ENCODE results near the gene EIF2S2.

Gene EIF2S2

DNA sequence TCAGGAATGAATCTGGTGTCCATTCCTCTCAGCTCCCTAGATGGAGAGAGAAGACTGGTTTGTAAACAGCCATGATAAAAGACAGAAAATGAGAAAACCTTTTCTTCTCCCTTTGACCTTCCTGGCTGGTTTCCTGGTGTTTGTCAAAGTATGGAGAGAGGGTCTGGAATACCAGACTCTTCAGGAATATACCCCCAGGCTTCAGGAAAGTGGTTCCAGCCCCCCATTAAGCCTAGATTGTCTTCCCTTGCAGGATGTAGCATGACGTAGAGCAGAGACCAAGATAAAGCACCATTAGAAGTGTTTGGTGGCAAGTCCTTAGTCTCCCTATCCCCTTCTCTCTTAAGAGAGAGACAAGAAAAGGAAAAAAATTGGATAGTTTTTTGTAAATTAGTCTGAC, 51.1 kb downstream of the EIF2S2 start:
- ChIA-PET CTCF (interaction anchor here (0.6 to 2.4 kb wide), 5 partner anchors 8 to 763 kb away, joined by 3 to 8 read pairs (median 3); no protein-coding TSS in a partner anchor), POLR2A (no interaction called here)
- H3K27ac ChIP-seq (ENCODE audit: insufficient read depth in 1 of 2, low read depth in 1 of 2, low read length in 2 of 2, poor library complexity in 1 of 2, severe bottlenecking in 2 of 2): no peak overlapping the region
- no CpG with 5 or more reads among the region's 1 CpG for WGBS (ENCODE audit: insufficient coverage)
- H3K4me3 ChIP-seq (ENCODE audit: control insufficient read depth in 1 of 7, extremely low read depth in 1 of 7, insufficient read depth in 4 of 7, low read depth in 2 of 7, low read length in 6 of 7): no peak overlapping the region
- no peaks in the 10 kb centered on the region for H3K27me3 ChIP-seq (replicated peaks in 2 of 5; ENCODE audit: control insufficient read depth in 4 of 5, insufficient read depth in 5 of 5, low read length in 4 of 5)
- peaks cover 5 to 43% (median 15%) of the 10 kb centered on the region in 4 experiments for H3K36me3 ChIP-seq (ENCODE audit: control insufficient read depth in 4 of 4, insufficient read depth in 4 of 4, low read length in 3 of 4)
- no peak for DNase-seq
- H3K9me3 ChIP-seq (ENCODE audit: control extremely low read depth in 1 of 5, control insufficient read depth in 4 of 5, insufficient read depth in 2 of 5, low read depth in 1 of 5, low read length in 4 of 5): no peaks in the 10 kb centered on the region
- peaks cover 0 to 13% (median 4%) of the 10 kb centered on the region in 4 experiments for H3K4me1 ChIP-seq (ENCODE audit: control extremely low read depth in 1 of 4, control insufficient read depth in 4 of 4, insufficient read depth in 4 of 4, low read length in 3 of 4)

DNA sequence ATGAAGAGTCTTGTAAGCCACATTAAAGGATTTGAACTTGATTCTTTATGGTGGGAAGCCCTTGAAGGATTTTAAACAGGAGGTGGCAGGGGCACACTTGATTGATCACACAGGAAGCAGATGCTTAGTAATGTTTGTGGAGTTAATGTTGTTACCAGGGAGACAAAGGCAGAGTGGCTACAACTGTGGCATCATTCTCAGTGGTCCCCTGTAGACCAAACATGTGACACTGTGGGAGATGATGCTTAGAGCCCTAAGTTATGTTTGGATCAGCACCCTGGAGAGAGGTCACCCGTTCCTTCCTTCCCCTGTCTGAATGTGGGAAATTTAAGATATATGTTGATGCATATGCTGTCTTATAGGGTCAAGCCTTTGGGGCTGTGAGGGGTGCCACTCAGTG, 53.2 kb downstream of the EIF2S2 start:
- Histone ChIP-seq H3K27me3 (replicated peaks in 2 of 5; ENCODE audit: control insufficient read depth in 4 of 5, insufficient read depth in 5 of 5, low read length in 4 of 5) (no peaks in the 10 kb centered on the region), H3K36me3 (ENCODE audit: control insufficient read depth in 4 of 4, insufficient read depth in 4 of 4, low read length in 3 of 4) (peaks cover 5 to 25% (median 11%) of the 10 kb centered on the region in 4 experiments), H3K27ac (ENCODE audit: insufficient read depth in 1 of 2, low read depth in 1 of 2, low read length in 2 of 2, poor library complexity in 1 of 2, severe bottlenecking in 2 of 2) (no peak overlapping the region), H3K4me1 (ENCODE audit: control extremely low read depth in 1 of 4, control insufficient read depth in 4 of 4, insufficient read depth in 4 of 4, low read length in 3 of 4) (peaks cover 3 to 30% (median 16%) of the 10 kb centered on the region in 4 experiments), H3K9me3 (ENCODE audit: control extremely low read depth in 1 of 5, control insufficient read depth in 4 of 5, insufficient read depth in 2 of 5, low read depth in 1 of 5, low read length in 4 of 5) (no peaks in the 10 kb centered on the region), H3K4me3 (ENCODE audit: control insufficient read depth in 1 of 7, extremely low read depth in 1 of 7, insufficient read depth in 4 of 7, low read depth in 2 of 7, low read length in 6 of 7) (no peak overlapping the region)
- DNase-seq: peak; percentile 56 to 92 (median 85)
- no CpG with 5 or more reads among the region's 1 CpG for WGBS (ENCODE audit: insufficient coverage)
- POLR2A ChIA-PET: interaction anchor here (0.6 kb wide), 1 partner anchor 53 kb away, joined by 10 read pairs; no protein-coding TSS in a partner anchor
- CTCF ChIA-PET: interaction anchor here (2.4 to 2.5 kb wide), 2 partner anchors 10 kb away, joined by 8 to 17 read pairs; no protein-coding TSS in a partner anchor

DNA sequence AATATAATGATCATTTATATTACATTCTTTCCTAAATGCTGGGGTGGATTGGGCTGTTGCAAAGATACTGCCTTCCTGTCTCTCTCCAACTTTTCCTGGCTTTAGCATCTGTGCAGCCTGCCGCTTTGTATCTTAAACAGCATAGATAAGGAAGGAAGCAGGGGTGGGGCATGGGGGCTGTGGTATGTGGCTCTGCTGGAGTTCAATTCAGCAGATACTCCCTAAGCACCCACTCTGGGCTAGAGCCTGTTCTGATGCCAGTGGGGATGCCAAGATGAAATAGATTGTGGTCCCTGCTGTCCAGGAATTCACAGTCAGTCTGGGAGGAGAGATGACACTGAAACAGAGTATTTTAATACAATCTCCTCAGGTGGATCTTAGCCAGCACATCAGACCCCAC, 56.8 kb downstream of the EIF2S2 start:
- DNase-seq: peak in 2 of 3 donors; percentile 19 to 30
- Histone ChIP-seq H3K27ac (ENCODE audit: insufficient read depth in 1 of 2, low read depth in 1 of 2, low read length in 2 of 2, poor library complexity in 1 of 2, severe bottlenecking in 2 of 2) (no peak overlapping the region), H3K9me3 (ENCODE audit: control extremely low read depth in 1 of 5, control insufficient read depth in 4 of 5, insufficient read depth in 2 of 5, low read depth in 1 of 5, low read length in 4 of 5) (no peaks in the 10 kb centered on the region), H3K36me3 (ENCODE audit: control insufficient read depth in 4 of 4, insufficient read depth in 4 of 4, low read length in 3 of 4) (peaks cover 0 to 10% (median 6%) of the 10 kb centered on the region in 4 experiments), H3K4me1 (ENCODE audit: control extremely low read depth in 1 of 4, control insufficient read depth in 4 of 4, insufficient read depth in 4 of 4, low read length in 3 of 4) (peaks cover 3 to 34% (median 16%) of the 10 kb centered on the region in 4 experiments), H3K4me3 (ENCODE audit: control insufficient read depth in 1 of 7, extremely low read depth in 1 of 7, insufficient read depth in 4 of 7, low read depth in 2 of 7, low read length in 6 of 7) (no peak overlapping the region), H3K27me3 (replicated peaks in 2 of 5; ENCODE audit: control insufficient read depth in 4 of 5, insufficient read depth in 5 of 5, low read length in 4 of 5) (no peaks in the 10 kb centered on the region)
- WGBS (ENCODE audit: insufficient coverage): 0% methylated on average over 1 of the region's 1 CpG
- ChIA-PET POLR2A (no interaction called here), CTCF (no interaction called here)

DNA sequence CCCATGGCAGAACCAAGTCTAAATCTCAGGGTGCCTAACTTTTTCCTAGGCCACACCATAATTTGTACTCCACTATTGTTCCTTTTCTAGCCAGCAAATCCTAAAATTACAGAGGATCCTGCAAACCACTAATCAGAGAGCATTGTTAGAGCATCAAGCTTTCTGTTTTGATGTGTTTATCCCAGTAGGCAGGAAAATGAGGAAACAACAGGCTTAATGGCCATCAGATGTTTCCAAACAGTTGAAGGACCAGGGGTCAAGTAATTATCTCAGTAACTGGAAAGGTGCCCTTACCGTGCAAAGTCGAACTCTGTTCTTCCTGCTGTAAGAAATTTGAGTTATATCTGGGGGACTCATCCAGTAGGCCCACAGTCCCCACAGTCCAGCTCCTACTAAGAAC, 59.6 kb downstream of the EIF2S2 start:
- peaks cover 3 to 20% (median 12%) of the 10 kb centered on the region in 4 experiments for H3K4me1 ChIP-seq (ENCODE audit: control extremely low read depth in 1 of 4, control insufficient read depth in 4 of 4, insufficient read depth in 4 of 4, low read length in 3 of 4)
- 93% methylated on average over 2 of the region's 2 CpGs for WGBS (ENCODE audit: insufficient coverage)
- peaks cover 0 to 7% (median 5%) of the 10 kb centered on the region in 4 experiments for H3K36me3 ChIP-seq (ENCODE audit: control insufficient read depth in 4 of 4, insufficient read depth in 4 of 4, low read length in 3 of 4)
- no peak overlapping the region for H3K27ac ChIP-seq (ENCODE audit: insufficient read depth in 1 of 2, low read depth in 1 of 2, low read length in 2 of 2, poor library complexity in 1 of 2, severe bottlenecking in 2 of 2)
- ChIA-PET POLR2A (no interaction called here), CTCF (interaction anchor here (0.9 to 2.3 kb wide), 2 partner anchors 16 to 21 kb away, joined by 3 to 10 read pairs; no protein-coding TSS in a partner anchor)
- no peak overlapping the region for H3K4me3 ChIP-seq (ENCODE audit: control insufficient read depth in 1 of 7, extremely low read depth in 1 of 7, insufficient read depth in 4 of 7, low read depth in 2 of 7, low read length in 6 of 7)
- no peaks in the 10 kb centered on the region for H3K9me3 ChIP-seq (ENCODE audit: control extremely low read depth in 1 of 5, control insufficient read depth in 4 of 5, insufficient read depth in 2 of 5, low read depth in 1 of 5, low read length in 4 of 5)
- no peaks in the 10 kb centered on the region for H3K27me3 ChIP-seq (replicated peaks in 2 of 5; ENCODE audit: control insufficient read depth in 4 of 5, insufficient read depth in 5 of 5, low read length in 4 of 5)
- DNase-seq: no peak

DNA sequence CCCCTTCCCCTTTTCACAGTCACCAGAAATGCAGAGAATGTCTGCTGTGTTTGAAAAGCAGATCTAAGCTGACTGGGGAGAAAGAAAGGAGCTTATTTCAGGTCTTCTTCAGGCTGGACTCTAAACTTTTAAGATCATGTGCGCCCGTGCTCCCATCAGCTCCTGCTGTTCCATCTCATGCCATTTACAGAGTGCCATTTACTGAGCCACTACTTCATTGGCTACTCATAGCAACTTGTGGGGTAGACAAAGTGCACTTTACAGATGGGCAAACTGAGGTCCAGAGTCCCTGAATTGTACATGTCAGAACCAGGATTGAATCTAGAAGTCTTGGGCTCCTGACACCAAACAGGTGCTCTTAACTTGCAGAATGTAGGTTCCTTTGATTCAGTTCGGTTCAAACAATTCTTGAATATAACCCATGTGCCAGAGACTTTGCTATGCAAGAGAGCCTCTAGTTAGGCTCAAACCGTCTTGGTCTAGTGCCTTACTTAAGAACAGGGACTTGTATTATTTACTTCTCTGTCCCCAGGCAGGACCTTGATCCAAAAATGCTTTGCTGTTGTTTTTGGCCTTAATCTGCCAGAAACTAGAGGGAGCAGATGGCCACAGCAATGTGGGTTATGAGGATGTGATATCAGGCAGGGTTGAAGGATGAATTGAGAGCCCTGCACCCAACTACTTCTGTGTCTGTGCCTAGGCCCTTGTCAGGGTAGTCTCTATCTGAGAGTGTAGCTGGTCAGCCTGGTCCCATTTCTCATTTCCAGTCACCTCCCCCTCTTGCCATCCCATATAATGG, 61.9 kb downstream of the EIF2S2 start:
- peaks cover 3 to 14% (median 8%) of the 10 kb centered on the region in 4 experiments for H3K4me1 ChIP-seq (ENCODE audit: control extremely low read depth in 1 of 4, control insufficient read depth in 4 of 4, insufficient read depth in 4 of 4, low read length in 3 of 4)
- no peaks in the 10 kb centered on the region for H3K9me3 ChIP-seq (ENCODE audit: control extremely low read depth in 1 of 5, control insufficient read depth in 4 of 5, insufficient read depth in 2 of 5, low read depth in 1 of 5, low read length in 4 of 5)
- no peaks in the 10 kb centered on the region for H3K27me3 ChIP-seq (replicated peaks in 2 of 5; ENCODE audit: control insufficient read depth in 4 of 5, insufficient read depth in 5 of 5, low read length in 4 of 5)
- CTCF ChIA-PET: interaction anchor here (2.3 kb wide), 1 partner anchor 18 kb away, joined by 10 read pairs; no protein-coding TSS in a partner anchor
- peaks cover 0 to 21% (median 8%) of the 10 kb centered on the region in 4 experiments for H3K36me3 ChIP-seq (ENCODE audit: control insufficient read depth in 4 of 4, insufficient read depth in 4 of 4, low read length in 3 of 4)
- DNase-seq: no peak
- 100% methylated on average over 3 of the region's 4 CpGs for WGBS (ENCODE audit: insufficient coverage)
- no peak overlapping the region for H3K27ac ChIP-seq (ENCODE audit: insufficient read depth in 1 of 2, low read depth in 1 of 2, low read length in 2 of 2, poor library complexity in 1 of 2, severe bottlenecking in 2 of 2)
- no peak overlapping the region for H3K4me3 ChIP-seq (ENCODE audit: control insufficient read depth in 1 of 7, extremely low read depth in 1 of 7, insufficient read depth in 4 of 7, low read depth in 2 of 7, low read length in 6 of 7)
- POLR2A ChIA-PET: interaction anchor here (0.8 kb wide), 1 partner anchor 15 kb away, joined by 3 read pairs; no protein-coding TSS in a partner anchor

DNA sequence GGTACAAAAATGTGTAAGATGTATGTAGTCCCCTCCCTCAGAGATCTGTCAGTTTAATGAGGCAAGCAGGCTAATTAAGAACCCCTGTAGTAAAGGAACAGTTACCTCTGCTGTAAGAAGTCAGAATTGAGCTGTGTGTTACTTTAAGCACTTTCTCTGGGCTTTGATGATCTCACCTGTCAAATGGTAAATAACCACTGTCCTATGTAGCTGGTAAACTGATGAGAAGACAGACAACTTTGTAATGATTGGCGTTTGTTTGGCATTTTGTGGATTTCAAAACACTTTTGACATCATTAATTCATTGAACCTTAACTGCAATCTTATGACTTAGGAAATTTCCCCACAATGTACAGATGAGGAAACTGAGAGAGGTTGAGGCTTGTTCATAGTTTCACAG, 62.7 kb downstream of the EIF2S2 start:
- POLR2A ChIA-PET: no interaction called here
- Histone ChIP-seq H3K36me3 (ENCODE audit: control insufficient read depth in 4 of 4, insufficient read depth in 4 of 4, low read length in 3 of 4) (peaks cover 0 to 26% (median 11%) of the 10 kb centered on the region in 4 experiments), H3K4me1 (ENCODE audit: control extremely low read depth in 1 of 4, control insufficient read depth in 4 of 4, insufficient read depth in 4 of 4, low read length in 3 of 4) (peaks cover under 1 to 7% (median 2%) of the 10 kb centered on the region in 4 experiments), H3K27ac (ENCODE audit: insufficient read depth in 1 of 2, low read depth in 1 of 2, low read length in 2 of 2, poor library complexity in 1 of 2, severe bottlenecking in 2 of 2) (no peak overlapping the region), H3K27me3 (replicated peaks in 2 of 5; ENCODE audit: control insufficient read depth in 4 of 5, insufficient read depth in 5 of 5, low read length in 4 of 5) (no peaks in the 10 kb centered on the region), H3K4me3 (ENCODE audit: control insufficient read depth in 1 of 7, extremely low read depth in 1 of 7, insufficient read depth in 4 of 7, low read depth in 2 of 7, low read length in 6 of 7) (no peak overlapping the region), H3K9me3 (ENCODE audit: control extremely low read depth in 1 of 5, control insufficient read depth in 4 of 5, insufficient read depth in 2 of 5, low read depth in 1 of 5, low read length in 4 of 5) (no peaks in the 10 kb centered on the region)
- no peak for DNase-seq
- CTCF ChIA-PET: no interaction called here
- no CpG with 5 or more reads among the region's 1 CpG for WGBS (ENCODE audit: insufficient coverage)

DNA sequence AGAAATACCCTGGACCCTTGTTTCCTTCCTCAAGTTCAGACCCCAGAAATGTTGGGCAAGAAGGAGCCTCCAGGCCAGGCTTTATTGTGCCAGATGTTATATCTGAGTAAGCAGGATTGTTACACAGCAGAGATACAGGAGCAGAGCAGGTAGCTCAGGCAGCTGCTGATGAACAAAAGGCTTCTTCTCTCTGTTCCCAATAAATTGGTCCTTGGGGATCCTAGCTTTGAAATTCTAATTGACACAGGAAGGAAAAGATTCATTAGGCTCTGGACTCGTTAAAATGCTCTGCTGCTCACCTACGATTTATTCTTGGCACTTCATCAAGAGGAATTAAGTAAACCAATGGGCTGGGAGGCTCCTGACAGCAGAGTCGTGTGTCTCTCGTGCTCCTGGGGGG, 64.1 kb downstream of the EIF2S2 start:
- 89% methylated on average over 4 of the region's 4 CpGs for WGBS (ENCODE audit: insufficient coverage)
- no peak overlapping the region for H3K4me3 ChIP-seq (ENCODE audit: control insufficient read depth in 1 of 7, extremely low read depth in 1 of 7, insufficient read depth in 4 of 7, low read depth in 2 of 7, low read length in 6 of 7)
- no peaks in the 10 kb centered on the region for H3K9me3 ChIP-seq (ENCODE audit: control extremely low read depth in 1 of 5, control insufficient read depth in 4 of 5, insufficient read depth in 2 of 5, low read depth in 1 of 5, low read length in 4 of 5)
- ChIA-PET CTCF (interaction anchor here (0.7 to 1.9 kb wide), 5 partner anchors 10 to 134 kb away, joined by 3 to 11 read pairs (median 4); no protein-coding TSS in a partner anchor), POLR2A (no interaction called here)
- no peaks in the 10 kb centered on the region for H3K27me3 ChIP-seq (replicated peaks in 2 of 5; ENCODE audit: control insufficient read depth in 4 of 5, insufficient read depth in 5 of 5, low read length in 4 of 5)
- H3K36me3 ChIP-seq (ENCODE audit: control insufficient read depth in 4 of 4, insufficient read depth in 4 of 4, low read length in 3 of 4): peaks cover 3 to 35% (median 11%) of the 10 kb centered on the region in 4 experiments
- H3K4me1 ChIP-seq (ENCODE audit: control extremely low read depth in 1 of 4, control insufficient read depth in 4 of 4, insufficient read depth in 4 of 4, low read length in 3 of 4): peaks cover 0 to 5% (median 3%) of the 10 kb centered on the region in 4 experiments
- DNase-seq: no peak
- H3K27ac ChIP-seq (ENCODE audit: insufficient read depth in 1 of 2, low read depth in 1 of 2, low read length in 2 of 2, poor library complexity in 1 of 2, severe bottlenecking in 2 of 2): no peak overlapping the region
